GM21423 (cell line): ENCODE results near the gene ZFR2.
"Not testable (repeated sequence)": the region's sequence is repeated elsewhere in the genome, so short reads cannot be mapped to it uniquely, and the experiment has no call there.

ENCODE experiments used
- ATAC-seq: cut with Tn5 transposase; IDR thresholded peaks from one replicate; pipeline ENCODE4 v1.9.1; 2021; ENCODE audit warnings: mild to moderate bottlenecking, moderate library complexity; ENCODE audit not compliant: unreplicated experiment

Gene ZFR2

DNA sequence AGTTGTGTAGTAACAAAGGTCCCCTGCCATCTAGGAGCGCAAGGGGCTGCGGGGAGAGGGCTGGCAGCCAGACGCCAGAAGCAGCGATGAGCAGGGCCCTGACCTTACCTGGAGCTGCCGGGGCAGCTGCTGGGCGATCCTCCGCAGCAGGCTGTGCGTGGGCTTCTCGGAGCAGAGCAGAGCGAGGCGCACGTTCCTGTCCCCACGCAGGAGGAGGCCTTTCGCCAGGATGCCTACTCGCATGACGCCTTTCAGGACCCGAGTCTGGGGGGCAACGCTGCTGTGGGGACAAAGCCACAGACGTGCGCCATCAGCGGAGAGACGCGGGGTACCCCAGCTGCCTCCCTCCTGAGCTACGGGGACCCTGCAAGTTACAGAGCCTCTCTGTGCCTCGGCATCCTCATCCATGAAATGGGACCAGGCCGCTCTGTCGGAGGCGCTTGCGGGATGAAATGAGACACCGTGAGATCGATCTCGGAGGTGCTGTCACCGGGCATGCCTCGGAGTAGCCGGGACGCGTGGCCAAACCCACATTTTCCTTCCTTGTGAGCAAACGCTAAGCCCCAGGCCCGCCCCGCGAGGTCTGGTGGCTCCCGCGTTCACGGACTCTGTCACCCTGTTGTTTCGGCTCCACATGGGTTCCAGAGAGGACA, 52.1 kb downstream of the ZFR2 start:
- ATAC-seq: no peak

DNA sequence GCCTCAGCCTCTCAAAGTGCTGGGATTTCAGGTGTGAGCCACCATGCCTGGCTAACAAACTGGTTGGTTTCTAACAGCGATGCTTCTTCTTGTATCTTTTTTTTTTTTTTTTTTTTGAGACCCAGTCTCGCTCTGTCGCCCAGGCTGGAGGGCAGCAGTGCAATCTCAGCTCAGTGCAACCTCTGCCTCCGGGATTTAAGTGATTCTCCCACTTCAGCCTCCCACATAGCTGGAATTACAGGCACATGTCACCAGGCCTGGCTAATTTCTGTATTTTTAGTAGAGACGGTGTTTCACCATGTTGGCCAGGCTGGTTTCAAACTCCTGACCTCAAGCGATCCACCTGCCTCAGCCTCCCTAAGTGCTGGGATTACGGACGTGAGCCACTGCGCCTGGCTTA, 52.7 kb downstream of the ZFR2 start:
- ATAC-seq: not testable (repeated sequence)

DNA sequence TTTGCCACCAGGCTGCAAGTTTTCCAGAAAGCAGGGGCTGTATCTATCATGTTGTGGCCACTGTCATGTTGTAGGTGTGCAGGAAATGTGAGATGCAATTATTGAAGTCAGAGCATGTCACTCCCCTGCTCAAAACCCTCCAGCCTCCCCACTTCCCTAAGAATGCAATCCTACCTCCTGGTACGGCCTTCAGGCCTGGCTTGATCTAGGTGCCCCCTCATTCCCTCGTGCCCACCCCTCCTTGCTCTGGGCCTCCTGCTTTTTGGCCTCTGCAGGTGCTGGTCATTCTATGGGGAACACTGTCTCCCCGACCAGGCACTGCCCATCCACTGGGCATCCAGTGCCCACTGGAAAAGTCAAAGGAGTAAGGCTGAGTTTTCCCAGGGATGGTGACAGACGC, 54.2 kb downstream of the ZFR2 start:
- no peak for ATAC-seq

DNA sequence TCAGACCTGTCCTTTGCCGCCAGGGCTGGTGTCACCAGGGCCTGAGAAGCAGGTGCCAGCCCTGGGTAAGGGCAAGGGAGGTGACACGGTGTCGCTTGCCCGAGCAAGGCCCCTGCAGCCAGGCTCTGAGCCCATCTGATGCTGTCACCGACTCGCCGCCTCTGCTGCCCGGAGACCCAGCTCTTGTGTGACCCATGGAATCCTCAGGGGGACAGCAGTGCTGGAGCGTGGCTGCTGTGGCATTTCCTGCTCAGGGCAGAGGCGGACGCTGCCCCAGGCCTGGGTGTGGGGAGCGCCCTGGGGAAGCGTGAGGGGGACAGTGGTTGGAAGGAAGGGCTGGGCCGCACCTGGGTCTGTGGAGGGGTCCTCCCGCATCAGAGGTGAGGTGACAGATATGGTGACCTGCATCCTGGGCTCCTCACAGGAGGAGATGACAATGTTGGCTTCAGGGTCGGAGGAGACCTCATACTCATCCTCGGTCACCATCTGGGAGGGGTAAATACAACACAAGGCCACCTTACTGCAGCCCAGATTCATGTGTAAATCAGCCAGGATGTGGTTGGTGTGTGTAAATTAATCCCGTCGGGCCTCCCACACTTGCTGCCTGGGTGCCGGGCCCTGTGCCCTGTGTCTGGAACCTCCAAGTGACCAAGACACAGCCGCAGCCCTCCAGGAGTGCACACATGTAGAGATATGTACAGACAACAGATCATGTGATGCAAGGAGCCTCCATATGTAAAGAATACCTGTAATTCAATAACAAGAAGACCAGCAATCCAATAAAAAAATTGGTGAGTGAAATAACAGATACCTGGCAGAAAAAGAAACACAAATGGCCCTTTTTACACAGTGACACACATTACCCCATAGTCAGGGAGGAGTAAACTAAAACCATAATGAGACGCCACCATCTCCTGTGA, 55.1 kb downstream of the ZFR2 start:
- ATAC-seq: no peak

DNA sequence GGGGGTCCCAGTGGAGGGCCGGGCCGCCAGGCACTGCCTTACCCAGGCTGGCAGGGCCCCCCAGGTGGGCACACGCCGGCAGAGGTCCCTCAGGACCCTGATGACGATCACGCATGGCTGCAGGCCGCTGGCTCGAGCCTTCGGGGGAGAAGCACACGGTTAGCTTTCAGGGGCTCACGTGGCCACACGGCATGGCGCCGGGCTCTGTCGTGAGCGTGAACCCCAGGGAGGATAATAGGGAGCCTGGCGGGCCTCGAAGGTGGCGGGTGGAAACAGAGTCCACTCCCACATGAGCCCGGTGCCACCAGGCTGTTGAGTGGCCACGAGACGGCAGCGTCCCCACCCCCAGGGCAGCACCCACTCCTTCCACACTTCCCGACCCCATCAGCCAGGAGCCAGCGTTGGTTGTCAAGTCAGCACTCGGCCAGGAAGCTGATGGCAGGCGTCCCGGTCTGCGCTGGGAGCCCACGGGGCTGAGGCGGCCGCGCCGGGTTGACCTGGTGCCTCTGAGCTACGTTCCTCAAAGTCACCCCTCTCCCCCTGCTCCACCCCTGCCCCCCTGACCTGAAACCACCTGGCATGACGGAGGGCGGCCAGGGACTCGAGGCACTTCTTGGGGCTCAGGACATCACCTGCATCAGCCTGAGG, 58.0 kb downstream of the ZFR2 start:
- ATAC-seq: peak; percentile 23

DNA sequence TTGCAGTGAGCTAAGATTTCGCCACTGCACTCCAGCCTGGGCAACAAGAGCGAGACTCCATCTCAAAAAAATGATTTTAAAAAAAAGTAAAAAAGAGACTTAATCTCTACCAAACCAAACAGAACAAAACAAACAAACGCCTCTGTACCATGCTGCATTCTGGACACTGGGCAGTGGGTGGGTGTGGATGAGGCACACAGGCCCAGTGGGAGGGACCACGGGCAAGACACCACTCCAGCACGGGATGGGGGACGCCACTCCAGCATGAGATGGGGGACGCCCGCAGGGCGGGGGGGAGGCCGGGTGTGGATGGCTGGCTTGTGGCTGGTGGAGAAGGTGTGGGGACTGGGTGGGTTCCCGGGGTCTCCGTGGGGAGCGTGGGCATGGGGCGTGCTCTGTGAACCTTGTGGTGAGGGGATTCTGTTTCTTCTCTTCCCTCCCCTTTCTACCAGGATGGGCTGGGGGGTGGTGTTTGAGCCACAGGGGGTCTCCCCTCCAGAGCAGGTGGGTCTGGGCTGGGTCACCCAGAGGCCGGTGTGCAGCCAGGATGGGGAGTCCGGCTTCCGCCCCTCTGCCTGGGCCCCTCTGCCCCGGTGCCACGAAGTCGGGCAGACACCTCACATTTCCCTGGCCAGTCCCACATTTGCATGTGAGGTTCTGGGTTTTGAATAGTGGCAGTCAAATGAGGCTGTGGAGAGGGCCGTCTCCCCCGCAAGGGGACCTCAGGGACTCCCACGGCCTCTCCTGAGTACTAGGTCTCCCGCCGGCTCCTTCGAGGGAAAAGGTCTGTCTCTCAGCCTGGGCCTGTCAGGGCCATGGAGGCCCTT, 58.7 kb downstream of the ZFR2 start:
- ATAC-seq: peak; percentile 45

DNA sequence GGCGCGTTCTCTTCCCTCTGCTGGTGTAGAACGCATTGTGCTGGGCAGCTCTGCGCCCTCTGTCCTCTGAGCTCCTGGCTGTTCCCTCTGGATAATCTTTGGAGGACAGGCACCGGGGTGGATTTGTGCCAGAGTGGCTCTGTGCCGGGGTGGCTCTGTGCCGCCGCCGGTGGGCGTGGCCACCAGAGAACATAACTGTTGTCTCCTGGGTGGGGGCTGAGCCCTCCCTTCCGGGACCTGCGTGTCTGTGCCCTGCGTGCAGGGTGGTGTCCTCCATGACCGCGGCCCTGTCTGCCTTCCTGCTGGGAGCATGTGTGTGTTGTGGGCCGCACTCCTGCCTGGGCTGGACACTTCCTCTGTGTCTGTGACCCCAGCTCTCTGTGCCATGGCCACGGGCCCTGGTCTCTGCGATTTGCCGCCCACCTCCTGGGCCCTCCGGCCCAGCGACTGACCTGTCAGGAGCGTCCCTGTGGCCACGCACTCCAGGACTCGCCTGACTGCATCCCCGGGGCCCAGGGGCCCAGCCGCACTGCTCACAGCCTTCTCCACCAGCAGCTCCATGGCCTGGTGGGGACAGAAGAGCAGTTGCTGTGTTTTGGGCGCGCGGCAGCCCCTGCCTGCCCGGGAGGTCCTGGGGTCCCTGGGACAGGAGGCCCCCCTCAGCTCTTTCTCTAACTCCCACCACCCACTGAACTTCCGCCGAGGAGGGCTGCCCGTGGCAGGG, 60.3 kb downstream of the ZFR2 start:
- ATAC-seq: no peak

DNA sequence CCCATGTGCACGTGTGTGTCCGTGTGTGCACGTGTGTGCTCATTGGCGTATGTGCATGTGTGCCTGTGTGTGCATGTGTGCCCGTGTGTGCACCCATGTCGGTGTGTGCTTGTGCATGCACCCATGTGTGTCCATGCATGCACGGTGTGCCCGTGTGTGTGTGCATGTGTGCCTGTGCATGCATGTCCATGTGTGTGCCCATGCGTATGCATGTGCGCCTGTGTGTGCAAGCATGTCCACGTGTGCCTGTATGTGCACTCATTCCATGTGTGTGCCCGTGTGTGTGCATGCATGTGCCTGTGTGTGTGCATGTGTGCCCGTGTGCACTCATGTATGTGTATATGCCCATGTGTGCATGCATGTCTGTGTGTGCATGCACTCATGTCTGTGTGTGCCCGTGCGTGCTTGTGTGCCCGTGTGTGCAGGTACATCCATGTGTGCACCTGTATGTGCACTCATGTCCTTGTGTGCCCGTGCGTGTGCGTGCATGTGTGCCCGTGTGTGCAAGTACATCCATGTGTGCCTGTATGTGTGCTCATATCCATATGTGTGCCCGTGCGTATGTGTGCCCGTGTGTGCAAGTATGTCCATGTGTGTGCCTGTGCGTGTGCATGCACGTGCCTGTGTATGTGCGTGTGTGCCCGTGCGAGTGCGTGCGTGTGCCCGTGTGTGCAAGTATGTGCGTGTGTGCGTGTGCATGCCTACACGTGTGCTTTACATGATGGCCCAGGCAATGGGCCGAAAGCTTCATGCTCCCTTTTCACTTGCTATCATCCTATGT, 61.1 kb downstream of the ZFR2 start:
- no peak for ATAC-seq

DNA sequence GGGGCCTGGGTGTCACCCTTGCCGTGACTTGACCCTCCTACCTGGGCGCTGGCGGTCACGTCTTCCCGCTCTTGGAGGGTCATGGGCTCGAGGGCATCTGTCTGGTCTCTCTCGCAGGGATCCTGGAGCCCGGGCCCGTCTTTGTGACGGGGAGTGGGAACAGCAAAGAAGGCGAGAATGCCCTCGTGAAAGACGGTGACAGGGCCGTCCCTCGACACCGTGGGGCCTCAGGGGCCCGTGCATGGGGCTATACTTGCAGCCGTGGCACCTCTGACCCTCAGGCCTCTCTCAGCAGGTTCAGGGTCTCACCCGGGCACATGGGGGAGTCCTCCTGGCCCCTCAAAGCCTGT, 61.7 kb downstream of the ZFR2 start:
- ATAC-seq: no peak

DNA sequence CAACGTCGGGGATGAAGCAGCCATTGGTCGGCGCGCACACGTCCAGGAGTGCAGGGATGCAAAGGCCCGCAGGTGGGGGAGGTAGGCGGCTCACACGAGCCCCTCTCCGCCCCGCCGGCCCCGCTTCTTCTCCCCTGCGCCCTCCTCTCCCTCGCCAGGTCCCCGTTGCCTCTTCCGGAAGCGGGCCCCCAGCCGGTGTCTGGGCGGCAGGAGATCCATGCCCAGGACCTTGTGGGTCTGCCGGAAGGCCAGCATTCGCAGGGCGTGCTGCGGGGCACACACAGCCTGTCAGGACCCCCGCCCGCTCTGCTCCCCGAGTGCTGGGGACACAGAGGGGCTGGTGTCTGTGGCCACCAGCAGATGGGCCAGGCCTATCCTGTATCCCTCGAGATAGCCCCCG, 63.0 kb downstream of the ZFR2 start:
- ATAC-seq: no peak

DNA sequence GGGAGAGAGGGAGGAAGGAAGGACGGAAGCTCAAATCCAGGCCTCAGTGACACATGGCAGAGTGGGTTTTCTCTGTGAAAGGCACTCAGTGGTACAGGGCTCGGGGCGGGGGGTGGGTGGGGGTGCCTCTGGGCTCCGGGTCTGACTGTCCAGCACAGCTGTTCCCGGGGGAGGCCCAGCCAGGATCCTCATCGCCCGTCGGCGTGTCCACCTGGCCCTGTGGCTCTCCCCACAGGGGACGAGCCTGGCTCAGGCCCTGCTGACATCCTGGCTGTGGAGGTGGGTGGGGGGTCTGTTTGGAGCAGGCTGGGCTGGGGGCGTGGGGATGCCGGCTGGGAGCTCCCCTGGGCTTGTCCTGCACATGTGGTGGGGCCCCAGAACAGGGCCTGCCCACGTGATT, 64.4 kb downstream of the ZFR2 start:
- ATAC-seq: no peak

DNA sequence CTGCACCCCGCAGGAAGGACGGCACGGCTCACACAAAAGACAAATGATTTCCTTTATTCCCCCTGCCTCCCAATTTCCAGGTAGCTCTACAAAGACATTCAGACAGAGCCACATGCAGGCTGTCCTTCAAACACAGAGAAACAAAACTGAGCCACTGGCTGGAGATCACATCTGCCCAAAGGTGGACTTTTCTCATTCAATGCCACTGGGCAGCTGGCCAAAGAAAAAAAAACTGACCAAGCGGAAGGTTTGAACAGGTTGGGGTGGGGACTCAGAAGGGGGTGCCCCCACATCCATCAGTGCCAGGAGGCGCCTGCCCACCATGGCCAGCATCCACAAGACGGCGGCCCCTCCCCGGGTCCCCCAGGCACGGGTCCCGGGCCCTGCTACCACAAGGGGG, 64.9 kb downstream of the ZFR2 start:
- no peak for ATAC-seq

DNA sequence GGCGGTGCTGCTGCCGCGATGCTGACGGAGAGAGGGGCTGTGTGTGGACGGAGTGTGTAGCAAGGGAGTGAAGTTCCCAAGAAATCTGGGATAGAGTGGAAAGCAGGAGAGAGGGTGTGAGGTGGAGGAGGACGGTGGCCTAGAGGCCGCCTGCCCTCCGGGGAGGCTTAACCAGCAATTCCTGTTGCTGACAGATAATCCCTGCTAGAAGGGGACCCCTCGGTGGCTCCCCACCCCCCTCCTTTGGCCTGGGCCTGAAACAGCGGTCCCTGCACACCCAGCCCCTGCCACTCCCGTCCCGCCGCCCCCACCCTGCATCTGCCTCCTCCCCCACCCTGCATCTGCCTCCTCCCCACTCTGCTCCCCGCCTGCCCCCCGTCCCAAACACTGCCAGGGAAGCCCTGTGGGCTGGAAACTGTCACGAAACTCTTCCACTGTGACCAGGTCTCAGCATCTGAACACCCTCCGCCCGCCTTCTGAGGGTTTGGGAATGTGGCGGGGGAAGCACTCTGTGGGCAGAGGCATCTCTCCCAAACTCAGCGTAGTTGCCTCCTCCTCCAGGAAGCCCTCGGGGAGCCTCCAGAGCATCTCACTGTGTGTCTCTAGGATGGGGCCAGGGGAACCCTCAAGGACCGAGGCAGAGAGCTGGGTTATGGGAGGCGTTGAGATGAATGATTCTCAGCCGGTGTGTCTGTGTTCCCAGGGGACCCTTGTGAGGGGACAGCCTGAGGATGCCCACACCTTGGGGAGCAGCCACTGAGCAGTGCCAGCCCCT, 65.5 kb downstream of the ZFR2 start:
- ATAC-seq: no peak

DNA sequence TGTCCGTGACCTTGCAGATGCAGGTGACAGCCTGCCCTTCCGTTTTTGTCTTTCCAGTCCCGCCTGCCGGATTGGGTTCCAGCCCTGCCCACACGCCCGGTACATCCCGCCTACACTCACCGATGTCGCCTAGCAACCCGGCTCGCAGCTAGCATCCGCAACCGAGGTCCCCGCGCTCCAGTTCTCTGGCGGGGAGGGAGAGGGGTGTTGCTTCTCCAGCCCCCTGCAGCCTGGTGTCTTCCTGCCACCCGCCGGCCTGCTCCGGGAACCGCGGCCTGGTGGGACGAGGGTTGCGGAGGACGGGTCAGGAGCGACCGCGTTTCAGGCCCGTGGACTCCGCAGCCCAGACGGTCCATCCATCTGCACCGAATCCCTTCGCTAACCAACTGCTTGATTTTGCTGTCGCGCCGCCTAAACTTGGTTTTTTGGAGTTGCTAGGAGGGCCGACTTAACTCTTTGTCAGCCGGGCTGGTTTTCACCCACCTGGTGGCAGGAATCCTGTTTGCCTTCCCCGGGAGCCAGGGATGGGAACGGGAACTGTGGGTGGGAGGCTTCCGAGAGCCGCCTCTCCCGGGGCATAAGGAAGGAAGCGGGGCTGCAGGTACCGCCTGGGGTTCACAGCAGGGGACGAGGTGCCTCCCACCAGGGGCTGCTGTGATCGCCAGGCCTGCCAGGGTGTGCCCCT, 67.3 kb downstream of the ZFR2 start:
- no peak for ATAC-seq

DNA sequence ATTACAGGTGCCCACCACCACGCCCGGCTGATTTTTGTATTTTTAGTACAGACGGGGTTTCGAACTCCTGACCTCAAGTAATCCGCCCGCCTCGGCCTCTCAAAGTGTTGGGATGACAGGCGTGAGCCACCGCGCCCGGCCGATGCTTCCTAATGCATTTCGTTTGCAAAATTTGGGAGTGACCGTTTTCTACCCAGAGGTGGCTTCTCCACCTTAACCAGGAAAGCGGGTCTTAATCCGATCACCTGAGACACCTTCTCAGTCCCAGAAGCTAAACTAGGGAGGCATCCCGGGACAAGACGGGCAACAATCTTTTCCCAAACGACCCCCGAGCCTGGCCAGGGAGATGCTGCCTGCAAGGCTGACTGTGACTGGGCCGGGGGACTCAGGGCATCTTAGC, 67.8 kb downstream of the ZFR2 start:
- ATAC-seq: no peak

DNA sequence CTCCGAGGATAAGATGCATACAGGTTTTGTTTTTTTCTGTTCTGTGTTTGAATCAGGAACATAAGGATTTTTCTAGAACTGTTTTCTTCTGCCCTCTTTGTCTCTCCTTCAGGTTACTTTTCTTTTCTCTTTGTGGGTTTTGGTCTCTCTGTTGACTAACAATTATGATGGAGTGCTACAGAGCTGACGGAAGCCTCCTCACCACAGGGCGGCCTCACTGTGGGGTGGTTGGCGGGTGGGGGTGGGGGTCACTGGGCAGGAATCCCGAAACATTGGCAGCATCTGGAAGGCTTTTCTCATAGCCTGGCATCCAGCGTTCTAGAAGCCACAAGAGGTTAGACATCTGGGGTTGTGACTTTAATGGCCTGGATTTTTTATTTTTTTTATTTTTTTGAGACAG, 70.7 kb downstream of the ZFR2 start:
- ATAC-seq: no peak

DNA sequence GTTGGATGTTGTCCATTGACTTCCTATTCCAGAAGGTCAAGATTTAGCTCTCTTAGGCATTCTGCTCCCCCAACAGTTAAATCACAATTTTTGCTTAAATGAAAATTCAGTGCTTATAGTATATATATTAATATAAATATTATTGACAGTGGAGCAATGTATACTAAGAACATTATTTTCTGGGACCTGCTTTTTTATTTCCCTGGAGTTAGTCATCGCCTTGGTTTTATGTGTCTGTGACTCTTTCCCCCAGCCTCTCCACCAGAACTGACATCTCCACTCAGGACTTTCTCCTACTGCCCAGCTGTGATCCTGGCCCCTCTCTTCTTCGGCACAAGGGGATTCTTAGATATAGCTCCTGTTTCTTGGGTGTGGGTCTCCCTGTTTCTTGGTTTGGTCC, 72.5 kb downstream of the ZFR2 start:
- no peak for ATAC-seq

DNA sequence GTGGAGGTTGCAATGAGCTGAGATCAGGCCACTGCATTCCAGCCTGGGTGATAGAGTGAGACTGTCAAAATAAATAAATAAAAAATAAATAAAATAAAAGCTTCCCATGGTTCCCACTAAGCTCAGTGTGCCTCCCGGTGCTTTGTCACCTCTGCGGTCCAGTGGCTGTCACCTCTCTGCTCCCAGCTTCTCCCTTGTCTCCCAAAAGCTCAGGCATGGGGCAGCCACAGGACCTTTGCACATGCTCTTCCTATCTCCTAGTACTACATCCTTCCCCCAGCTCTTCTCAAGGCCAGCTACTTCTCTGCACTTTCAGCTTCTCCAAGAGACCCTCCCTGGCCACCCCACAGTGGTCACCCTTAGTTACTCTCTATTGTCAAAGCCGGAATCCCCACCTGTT, 75.0 kb downstream of the ZFR2 start:
- no peak for ATAC-seq
